CD4-positive, alpha-beta T cell treated with Interleukin-6 for 4 hours (primary cell): ENCODE data around the gene MALL.
"Not testable (repeated sequence)": the region's sequence is repeated elsewhere in the genome, so short reads cannot be mapped to it uniquely, and the experiment has no call there.

Experiments
- DNase-seq: peaks from one replicate; pipeline ENCODE4 v3.0.0-alpha.2; 2020; ENCODE audit warnings: mixed read lengths

MALL gene

GRCh38 chr2:110115291-110116032 lies at the start of gene MALL:
Gene MALL, minus strand, starts transcription at chr2:110115822. Its CDS starts 30 bp downstream, at chr2:110115792.
- no peak for DNase-seq

GRCh38 chr2:110157153-110157793 lies 41.7 kb upstream of the MALL start:
- no peak for DNase-seq

- DNase-seq, result not testable (repeated sequence)
Observed at GRCh38 chr2:110154828-110155227, 39.2 kb upstream of the MALL start.

GRCh38 chr2:110154188-110154587 lies 38.6 kb upstream of the MALL start:
- not testable (repeated sequence) for DNase-seq

GRCh38 chr2:110153416-110153815 lies 37.8 kb upstream of the MALL start:
- no peak for DNase-seq

GRCh38 chr2:110152943-110153342 lies 37.3 kb upstream of the MALL start:
- DNase-seq, result no peak

- DNase-seq, result no peak
Observed at GRCh38 chr2:110149330-110150220, 34.0 kb upstream of the MALL start.

- DNase-seq, result no peak
Observed at GRCh38 chr2:110146945-110147332, 31.3 kb upstream of the MALL start.

- DNase-seq, result no peak
Observed at GRCh38 chr2:110146183-110146944, 30.7 kb upstream of the MALL start.

GRCh38 chr2:110143982-110144381 lies 28.4 kb upstream of the MALL start:
- no peak for DNase-seq

GRCh38 chr2:110140401-110140800 lies 24.8 kb upstream of the MALL start:
- no peak for DNase-seq

GRCh38 chr2:110134025-110134424 lies 18.4 kb upstream of the MALL start:
- DNase-seq, result no peak

GRCh38 chr2:110131166-110131565 lies 15.5 kb upstream of the MALL start:
- DNase-seq, result no peak

GRCh38 chr2:110130757-110131156 lies 15.1 kb upstream of the MALL start:
- DNase-seq, result no peak

GRCh38 chr2:110126906-110127305 lies 11.3 kb upstream of the MALL start:
- DNase-seq, result no peak

GRCh38 chr2:110126086-110126773 lies 10.6 kb upstream of the MALL start:
- DNase-seq, result no peak

- DNase-seq, result no peak
Observed at GRCh38 chr2:110124939-110125691, 9.5 kb upstream of the MALL start.

- DNase-seq, result no peak
Observed at GRCh38 chr2:110124038-110124825, 8.6 kb upstream of the MALL start.

- no peak for DNase-seq
Observed at GRCh38 chr2:110121592-110121991, 6.0 kb upstream of the MALL start.

- DNase-seq, result no peak
Observed at GRCh38 chr2:110121052-110121334, 5.4 kb upstream of the MALL start.
